GM21619 (cell line): Measurements from ENCODE around the gene UBL3.

Experiments used
- ATAC-seq: cut with Tn5 transposase; IDR thresholded peaks from one replicate; pipeline ENCODE4 v1.9.1; 2021; ENCODE audit not compliant: unreplicated experiment

The UBL3 gene, protein sequence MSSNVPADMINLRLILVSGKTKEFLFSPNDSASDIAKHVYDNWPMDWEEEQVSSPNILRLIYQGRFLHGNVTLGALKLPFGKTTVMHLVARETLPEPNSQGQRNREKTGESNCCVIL

GRCh38 chr13:29850213-29850898 lies at the start of gene UBL3:
UBL3 (minus strand) TSS chr13:29850617; CDS start chr13:29849538, 1,079 bp downstream.
- peak; percentile 86 for ATAC-seq

- ATAC-seq, result no peak
Observed at GRCh38 chr13:29897102-29897501, 46.7 kb upstream of the UBL3 start.

GRCh38 chr13:29893438-29893837 lies 43.0 kb upstream of the UBL3 start:
- ATAC-seq, result no peak

DNA sequence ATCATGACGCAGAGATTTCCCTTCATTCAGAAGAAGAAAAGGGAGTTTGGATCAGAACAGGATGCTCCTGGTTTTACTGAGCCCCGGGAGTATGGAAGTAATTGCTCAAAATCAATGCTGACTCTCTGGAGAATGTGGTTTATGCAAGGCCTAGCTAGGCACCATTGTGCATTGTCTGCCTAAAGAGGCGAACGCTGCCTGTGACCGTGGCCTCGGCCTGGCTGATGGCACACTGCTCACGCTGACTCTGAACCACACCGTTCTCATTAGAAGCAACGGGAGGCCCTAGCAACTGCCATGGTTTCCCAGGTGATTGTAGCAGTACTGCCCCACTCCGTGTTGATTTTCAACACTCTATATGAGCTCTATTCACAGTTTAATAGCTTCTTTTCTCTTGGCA lies 41.7 kb upstream of the UBL3 start:
- no peak for ATAC-seq

DNA sequence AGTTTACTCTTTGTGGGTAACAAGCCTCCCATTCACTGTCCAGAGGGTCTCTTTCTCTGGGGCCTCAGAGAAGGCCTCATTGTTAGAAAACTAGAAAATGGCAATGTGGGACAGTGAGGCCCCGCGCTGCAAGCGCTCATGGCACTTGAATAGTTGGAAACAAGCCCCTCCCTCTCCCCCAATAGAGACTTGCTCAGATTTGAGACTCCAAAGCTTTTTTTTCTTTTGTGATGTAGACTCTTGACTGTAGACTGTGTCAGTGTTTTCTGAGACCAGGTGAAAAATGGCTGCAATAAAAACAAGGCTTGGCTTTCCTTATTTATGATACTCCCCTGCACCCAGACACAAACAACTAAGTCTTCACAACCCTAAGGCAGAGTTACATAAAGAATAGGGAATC lies 38.7 kb upstream of the UBL3 start:
- no peak for ATAC-seq

DNA sequence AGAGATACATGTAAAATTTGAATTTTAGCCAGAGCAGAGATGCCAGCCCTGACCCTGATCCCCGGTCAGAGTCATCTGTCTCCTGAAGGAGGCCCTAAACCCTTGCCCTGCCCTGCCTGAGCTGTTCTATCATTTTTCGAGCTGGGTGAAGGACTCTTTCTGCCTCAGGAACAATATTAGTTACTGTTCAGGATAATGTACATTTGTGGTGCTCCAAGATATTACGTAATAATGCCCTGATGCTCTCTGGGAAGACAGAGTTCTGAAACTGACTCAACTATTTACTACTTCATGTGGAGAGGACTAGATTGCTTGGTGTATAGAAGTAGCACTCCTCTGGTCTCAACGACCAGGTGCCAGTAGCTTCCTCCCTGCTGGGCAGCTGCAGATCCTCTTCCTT lies 37.9 kb upstream of the UBL3 start:
- no peak for ATAC-seq

DNA sequence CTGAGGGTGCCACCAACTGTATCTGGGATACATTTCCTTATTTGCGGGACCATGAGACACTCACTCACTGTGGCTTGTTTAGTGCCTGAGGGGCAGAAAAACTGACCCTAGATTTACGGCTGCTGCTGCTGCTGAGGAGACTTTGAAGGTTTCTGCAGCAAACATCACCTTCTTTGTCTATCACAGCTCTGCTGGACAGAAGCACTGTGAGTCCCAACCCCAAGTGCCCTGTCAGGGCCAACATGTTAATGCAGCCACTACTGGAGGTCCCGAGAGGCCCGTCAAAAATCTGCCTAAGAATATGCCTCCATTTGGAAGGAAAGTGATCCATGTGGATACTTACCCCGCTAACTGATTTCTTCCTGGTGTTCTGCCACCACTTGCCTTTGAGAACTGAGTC lies 37.3 kb upstream of the UBL3 start:
- no peak for ATAC-seq

DNA sequence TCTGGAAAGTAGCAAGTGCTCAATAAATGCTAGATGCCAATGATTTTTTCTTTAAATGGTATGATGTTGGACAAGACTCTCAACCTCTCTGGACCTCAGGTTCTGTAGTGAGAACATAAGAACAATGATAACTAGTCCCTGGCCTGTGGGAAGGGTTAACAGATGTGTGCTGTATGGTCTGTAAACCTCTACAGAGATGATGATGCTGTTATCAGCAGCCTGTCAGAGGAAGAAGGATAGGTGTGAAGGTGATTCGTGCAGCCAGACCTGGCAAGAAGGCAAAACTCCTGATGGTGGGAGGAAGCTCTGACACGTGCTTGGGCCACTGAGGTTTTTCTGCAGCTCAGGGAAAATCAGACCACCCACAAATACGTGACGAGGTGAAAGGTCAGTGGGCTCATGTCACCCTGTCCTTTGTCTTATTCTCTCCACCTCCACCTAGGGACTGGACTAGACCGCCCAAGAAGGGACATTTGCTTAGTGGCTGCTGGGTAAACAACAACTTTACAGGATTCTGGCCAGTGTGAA lies 36.7 kb upstream of the UBL3 start:
- ATAC-seq, result no peak

GRCh38 chr13:29886446-29886845 lies 36.0 kb upstream of the UBL3 start:
- ATAC-seq, result no peak

GRCh38 chr13:29885989-29886388 lies 35.6 kb upstream of the UBL3 start:
- no peak for ATAC-seq

GRCh38 chr13:29884671-29885430 lies 34.4 kb upstream of the UBL3 start:
- ATAC-seq, result no peak

- ATAC-seq, result no peak
Observed at GRCh38 chr13:29883941-29884518, 33.6 kb upstream of the UBL3 start.

- ATAC-seq, result no peak
Observed at GRCh38 chr13:29882076-29882475, 31.7 kb upstream of the UBL3 start.

DNA sequence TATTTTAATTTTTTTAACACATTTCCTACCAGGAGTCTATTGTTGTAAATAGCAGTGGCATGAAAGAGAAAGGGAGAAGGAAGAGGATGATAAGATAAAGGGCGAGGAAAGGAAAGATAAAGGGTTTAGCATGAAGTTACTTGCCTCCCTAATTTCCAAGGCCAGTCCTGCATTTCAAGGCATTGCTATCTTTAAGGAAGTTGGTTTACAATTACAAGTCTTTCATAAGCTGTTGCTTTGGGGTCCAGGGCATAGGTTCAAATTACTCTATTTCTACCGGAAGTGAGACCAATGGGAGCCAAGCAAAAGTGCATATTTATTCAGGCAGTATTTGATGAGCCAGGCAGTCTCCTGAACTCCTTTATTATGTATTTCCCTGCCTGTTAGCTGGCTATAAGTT lies 27.7 kb upstream of the UBL3 start:
- ATAC-seq, result no peak

DNA sequence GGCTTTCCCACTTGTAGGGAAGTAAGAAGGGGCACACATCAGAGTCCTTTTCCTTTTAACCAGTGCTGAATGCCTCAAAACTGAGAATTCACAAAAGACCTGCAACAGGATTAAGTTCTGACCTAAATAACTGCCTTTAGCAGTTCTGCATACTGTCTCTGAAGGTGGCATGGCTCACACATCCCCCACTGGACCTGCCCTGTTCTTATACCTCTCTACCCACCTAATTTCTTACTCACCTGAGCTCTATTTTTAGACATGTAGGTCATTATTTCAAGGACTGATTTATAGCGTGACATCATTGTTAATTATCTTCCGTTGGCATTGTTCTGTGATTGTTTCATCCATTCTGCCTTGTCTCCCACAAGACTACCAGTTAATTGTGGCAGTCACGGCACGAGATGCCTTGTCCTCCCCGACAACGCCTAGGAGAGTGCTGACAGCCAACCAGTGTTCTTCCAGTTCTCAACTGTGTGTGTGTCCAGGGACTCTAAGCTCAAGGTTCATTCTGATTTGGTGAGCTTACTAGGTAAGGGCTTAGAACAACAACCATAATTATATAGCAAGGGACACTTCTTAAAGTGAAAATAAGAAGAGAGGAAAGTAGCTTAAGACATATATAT lies 27.1 kb upstream of the UBL3 start:
- ATAC-seq, result no peak

DNA sequence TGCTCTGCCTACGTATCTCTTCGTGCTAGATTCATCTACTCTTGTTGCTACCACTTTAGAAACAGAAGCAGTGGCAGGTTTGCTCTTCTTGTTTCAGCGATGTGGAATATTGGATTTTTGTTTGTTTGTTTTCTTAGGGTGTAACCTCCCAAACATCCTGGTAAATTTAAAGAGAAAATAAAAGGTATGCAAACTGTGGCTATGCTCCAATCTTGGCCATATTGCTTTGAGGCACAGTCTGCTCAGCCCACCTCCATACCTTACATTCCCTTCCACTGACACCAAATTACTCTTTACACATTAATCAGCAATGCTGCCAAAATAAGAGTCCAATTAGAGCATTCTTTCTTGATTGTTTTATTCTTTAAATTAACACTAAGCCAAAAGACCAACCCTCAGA lies 25.2 kb upstream of the UBL3 start:
- ATAC-seq, result no peak

DNA sequence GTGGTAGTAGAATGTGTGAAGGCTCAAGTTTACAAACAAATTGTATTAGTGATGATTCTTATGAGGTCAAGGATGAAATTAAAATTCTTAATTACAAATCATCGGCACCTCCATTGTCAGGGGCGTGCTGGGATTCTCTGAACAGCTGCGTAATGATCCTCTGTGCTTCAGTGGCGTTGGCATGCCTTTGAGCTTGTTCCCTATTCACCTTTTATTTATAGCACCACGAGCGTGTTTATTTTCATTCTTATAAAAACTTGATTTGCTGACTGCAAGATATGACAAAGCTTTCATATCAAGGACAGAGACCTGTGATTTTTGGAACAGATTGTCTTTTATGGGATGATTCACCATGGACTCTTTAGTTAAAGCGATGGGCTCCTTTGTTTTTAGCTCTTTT lies 18.2 kb upstream of the UBL3 start:
- no peak for ATAC-seq

DNA sequence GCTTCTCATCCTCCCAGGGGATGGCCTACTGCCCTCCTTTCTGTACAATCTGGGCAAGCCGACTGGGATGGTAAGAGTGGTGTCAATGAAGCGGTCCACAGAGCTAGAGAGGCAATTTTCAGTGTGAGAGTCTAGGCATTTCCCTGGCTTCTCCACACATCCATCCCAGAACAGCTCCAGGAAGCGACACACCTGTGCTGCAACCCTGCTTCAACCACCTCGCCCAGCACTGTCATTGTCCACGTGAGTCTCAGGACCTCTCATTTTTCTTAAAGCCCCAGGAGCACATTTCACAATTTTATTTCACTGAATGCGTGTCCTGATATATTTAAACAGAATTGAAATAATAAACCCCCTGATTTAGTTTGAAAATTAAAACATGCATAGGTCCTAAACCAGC lies 15.5 kb upstream of the UBL3 start:
- ATAC-seq, result no peak

DNA sequence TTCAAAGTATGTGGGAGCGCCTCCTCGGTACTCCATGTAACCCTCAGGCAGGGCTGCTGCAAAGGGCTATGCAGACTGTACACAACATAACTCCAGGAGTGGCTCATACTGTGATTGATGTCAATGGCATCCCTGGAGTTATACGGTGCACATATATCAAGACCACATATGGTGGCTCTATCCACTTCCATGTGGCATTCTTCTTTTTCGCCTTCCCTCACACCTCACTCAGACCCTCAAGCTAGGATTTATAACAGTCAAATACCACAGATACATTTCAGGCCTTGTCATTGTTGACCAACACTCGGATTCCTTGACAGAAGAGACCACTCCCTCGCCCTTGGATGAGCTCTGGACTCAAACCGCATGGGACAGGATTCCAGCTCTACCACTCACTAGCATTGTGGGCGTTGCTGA lies 11.3 kb upstream of the UBL3 start:
- no peak for ATAC-seq

- no peak for ATAC-seq
Observed at GRCh38 chr13:29859971-29860370, 9.6 kb upstream of the UBL3 start.

DNA sequence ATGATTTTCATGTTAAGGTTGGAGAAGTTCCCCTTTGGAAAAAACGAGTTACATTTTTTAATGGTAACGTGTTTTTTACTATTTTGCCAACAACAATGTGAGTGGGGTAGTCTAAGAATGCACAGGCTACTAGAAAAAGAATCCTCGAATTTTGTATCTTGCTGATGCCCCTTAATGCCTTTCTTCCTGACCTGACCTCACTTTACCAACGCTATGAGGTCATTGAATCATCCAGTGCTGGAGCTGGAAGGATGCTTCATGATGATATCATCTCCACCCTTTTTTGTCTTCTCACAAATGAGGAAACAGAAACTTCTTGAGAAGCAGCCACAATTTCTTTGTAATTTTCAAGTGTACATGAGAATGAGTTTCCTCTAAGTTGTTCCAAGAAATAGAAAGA lies 8.2 kb upstream of the UBL3 start:
- ATAC-seq, result no peak
